HepG2 (cell line): Measurements from ENCODE around the gene KCNK7. TPM values are rescaled to one million over a fixed set of nuclear protein-coding genes. Genes with fewer than 3 reads are reported as not detected.

Experiments
- GFI1 ChIP-seq: sonication (generic); formaldehyde crosslinking; IDR thresholded peaks from 2 replicates; pipeline ENCODE4 v1.5.0; 2020; ENCODE audit warnings: missing genetic modification reagents, mild to moderate bottlenecking, borderline replicate concordance
- KLF9 ChIP-seq: IDR thresholded peaks from 2 replicates; pipeline ENCODE4 v1.6.1; 2016; ENCODE audit warnings: low read depth
- SRSF4 ChIP-seq: fragments of 200-400 bp; formaldehyde crosslinking; IDR thresholded peaks from one replicate; pipeline ENCODE4 v1.6.1; 2018; ENCODE audit warnings: mild to moderate bottlenecking, low read depth, low read length, moderate library complexity; ENCODE audit not compliant: poor library complexity, severe bottlenecking
- TBX2 ChIP-seq: sonication (generic); formaldehyde crosslinking; IDR thresholded peaks from 2 replicates; pipeline ENCODE4 v1.5.0; 2020; ENCODE audit warnings: missing genetic modification reagents, mild to moderate bottlenecking, borderline replicate concordance
- XBP1 ChIP-seq: sonication (generic); formaldehyde crosslinking; IDR thresholded peaks from 2 replicates; pipeline ENCODE4 v1.5.0; 2020; ENCODE audit warnings: missing genetic modification reagents
- YEATS2 ChIP-seq: sonication (generic); formaldehyde crosslinking; IDR thresholded peaks from 2 replicates; pipeline ENCODE4 v1.4.0; 2020; ENCODE audit warnings: missing genetic modification reagents, borderline replicate concordance
- ZMYM3 ChIP-seq: sonication (generic); formaldehyde crosslinking; IDR thresholded peaks from 2 replicates; pipeline ENCODE4 v1.5.1; 2020; ENCODE audit warnings: mild to moderate bottlenecking, missing genetic modification reagents
- ZNF33A ChIP-seq: sonication (generic); formaldehyde crosslinking; IDR thresholded peaks from 2 replicates; pipeline ENCODE4 v1.5.1; 2020; ENCODE audit warnings: missing genetic modification reagents, mild to moderate bottlenecking, moderate library complexity, borderline replicate concordance
- ZNF567 ChIP-seq: sonication (generic); formaldehyde crosslinking; IDR thresholded peaks from 2 replicates; pipeline ENCODE4 v1.8.1; 2023; ENCODE audit warnings: mild to moderate bottlenecking, missing genetic modification reagents, borderline replicate concordance
- ZNF891 ChIP-seq: sonication (generic); formaldehyde crosslinking; IDR thresholded peaks from 2 replicates; pipeline ENCODE4 v1.5.0; 2020; ENCODE audit warnings: mild to moderate bottlenecking, missing genetic modification reagents
- polyA plus RNA-seq, 8 experiments: library from polyadenylated mRNA; depleted of rRNA in 3 of 8; stranded (reverse) in 7 of 8; unstranded in 1 of 8; fragments of >200 nt; fragmentation: Illumina TruSeq in 4 of 8; extraction: Trizol in 4 of 8; gene quantifications; 2 replicates each; pipeline versions ENCODE4 v1.2.1 to v1.2.3, GENCODE V29; 2011 to 2016; ENCODE audit warnings: low read depth in 4 of 8, missing spikeins in 1 of 8, mixed read lengths in 1 of 8; ENCODE audit not compliant: insufficient read depth in 1 of 8
- total RNA-seq, 5 experiments: library from RNA; depleted of rRNA; stranded (reverse); fragments of >200 nt; fragmentation: Illumina TruSeq; extraction: Trizol; gene quantifications; 2 replicates each; pipeline ENCODE4 v1.2.3, GENCODE V29; 2016; ENCODE audit warnings: low read depth in 1 of 5
- TF ChIP-seq, protein P1 (sequence below): IDR thresholded peaks from 2 replicates; pipeline ENCODE4 v1.6.1; 2016; ENCODE audit warnings: missing genetic modification reagents, missing compliant biosample characterization
- TF ChIP-seq, protein P2 (sequence below), 2 experiments: sonication (generic) in 1 of 2; formaldehyde crosslinking in 1 of 2; IDR thresholded peaks; 2 replicates each; pipeline versions ENCODE4 v1.4.0 to v1.6.1; 2018 to 2020; ENCODE audit warnings: missing genetic modification reagents in 2 of 2, borderline replicate concordance in 1 of 2, low read depth in 1 of 2, mild to moderate bottlenecking in 1 of 2, missing biosample characterization in 1 of 2
- TF ChIP-seq, protein P3 (sequence below): sonication (generic); formaldehyde crosslinking; conservative IDR thresholded peaks from 2 replicates; pipeline ENCODE4 v1.4.0; 2020; ENCODE audit warnings: mild to moderate bottlenecking, missing genetic modification reagents, moderate library complexity
- TF ChIP-seq, protein P4 (sequence below): sonication (generic); formaldehyde crosslinking; IDR thresholded peaks from 2 replicates; pipeline ENCODE4 v1.4.0; 2020; ENCODE audit warnings: missing genetic modification reagents
- TF ChIP-seq, protein P5 (sequence below): sonication (generic); formaldehyde crosslinking; IDR thresholded peaks from 2 replicates; pipeline ENCODE4 v1.8.1; 2023; ENCODE audit warnings: mild to moderate bottlenecking, moderate library complexity, missing genetic modification reagents
- TF ChIP-seq, protein P6 (sequence below): sonication (generic); formaldehyde crosslinking; IDR thresholded peaks from 2 replicates; pipeline ENCODE4 v1.9.0; 2022; ENCODE audit warnings: low read depth, missing genetic modification reagents

KCNK7 gene
- total and polyA plus RNA-seq, 2 of the 13 experiments (the other 11 are each of a cell fraction or from before 2014, with no cell fraction given): 0.11 TPM; not detected in 1

DNA sequence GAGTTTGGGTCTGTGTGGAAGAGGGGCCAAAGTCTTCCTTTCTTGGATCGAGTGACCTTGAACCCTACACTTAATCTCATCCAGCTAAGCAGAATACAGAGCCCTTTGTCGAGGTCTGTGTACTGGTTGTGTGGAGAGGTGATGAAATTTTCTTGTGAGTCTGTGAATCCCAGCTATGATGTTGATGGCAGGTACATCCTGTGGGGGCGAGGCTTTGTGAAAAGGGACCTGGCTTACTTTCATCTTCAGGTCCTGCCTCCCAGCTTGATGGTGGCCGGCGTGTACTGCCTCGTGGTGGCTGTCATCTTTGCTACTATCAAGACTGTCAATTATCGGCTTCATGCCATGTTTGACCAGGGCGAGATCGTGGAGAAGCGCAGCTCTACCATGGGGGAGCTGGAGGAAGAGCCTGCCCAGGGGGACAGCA is 21.0 kb upstream of the KCNK7 start (continued):
- TF ChIP-seq, protein P1, sequence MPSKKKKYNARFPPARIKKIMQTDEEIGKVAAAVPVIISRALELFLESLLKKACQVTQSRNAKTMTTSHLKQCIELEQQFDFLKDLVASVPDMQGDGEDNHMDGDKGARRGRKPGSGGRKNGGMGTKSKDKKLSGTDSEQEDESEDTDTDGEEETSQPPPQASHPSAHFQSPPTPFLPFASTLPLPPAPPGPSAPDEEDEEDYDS: no peak
- no peak for TF ChIP-seq KLF9 (CRISPR knock-in tag)
- TF ChIP-seq TBX2 (CRISPR knock-in tag): no peak
- TF ChIP-seq, protein P2, sequence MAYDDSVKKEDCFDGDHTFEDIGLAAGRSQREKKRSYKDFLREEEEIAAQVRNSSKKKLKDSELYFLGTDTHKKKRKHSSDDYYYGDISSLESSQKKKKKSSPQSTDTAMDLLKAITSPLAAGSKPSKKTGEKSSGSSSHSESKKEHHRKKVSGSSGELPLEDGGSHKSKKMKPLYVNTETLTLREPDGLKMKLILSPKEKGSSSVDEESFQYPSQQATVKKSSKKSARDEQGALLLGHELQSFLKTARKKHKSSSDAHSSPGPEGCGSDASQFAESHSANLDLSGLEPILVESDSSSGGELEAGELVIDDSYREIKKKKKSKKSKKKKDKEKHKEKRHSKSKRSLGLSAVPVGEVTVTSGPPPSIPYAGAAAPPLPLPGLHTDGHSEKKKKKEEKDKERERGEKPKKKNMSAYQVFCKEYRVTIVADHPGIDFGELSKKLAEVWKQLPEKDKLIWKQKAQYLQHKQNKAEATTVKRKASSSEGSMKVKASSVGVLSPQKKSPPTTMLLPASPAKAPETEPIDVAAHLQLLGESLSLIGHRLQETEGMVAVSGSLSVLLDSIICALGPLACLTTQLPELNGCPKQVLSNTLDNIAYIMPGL (CRISPR knock-in tag; IDR thresholded peaks at IDR 0.05; ENCODE audit: borderline replicate concordance in 1 of 2, low read depth in 1 of 2): no peak
- TF ChIP-seq ZNF891 (CRISPR knock-in tag): no peak
- TF ChIP-seq, protein P3, sequence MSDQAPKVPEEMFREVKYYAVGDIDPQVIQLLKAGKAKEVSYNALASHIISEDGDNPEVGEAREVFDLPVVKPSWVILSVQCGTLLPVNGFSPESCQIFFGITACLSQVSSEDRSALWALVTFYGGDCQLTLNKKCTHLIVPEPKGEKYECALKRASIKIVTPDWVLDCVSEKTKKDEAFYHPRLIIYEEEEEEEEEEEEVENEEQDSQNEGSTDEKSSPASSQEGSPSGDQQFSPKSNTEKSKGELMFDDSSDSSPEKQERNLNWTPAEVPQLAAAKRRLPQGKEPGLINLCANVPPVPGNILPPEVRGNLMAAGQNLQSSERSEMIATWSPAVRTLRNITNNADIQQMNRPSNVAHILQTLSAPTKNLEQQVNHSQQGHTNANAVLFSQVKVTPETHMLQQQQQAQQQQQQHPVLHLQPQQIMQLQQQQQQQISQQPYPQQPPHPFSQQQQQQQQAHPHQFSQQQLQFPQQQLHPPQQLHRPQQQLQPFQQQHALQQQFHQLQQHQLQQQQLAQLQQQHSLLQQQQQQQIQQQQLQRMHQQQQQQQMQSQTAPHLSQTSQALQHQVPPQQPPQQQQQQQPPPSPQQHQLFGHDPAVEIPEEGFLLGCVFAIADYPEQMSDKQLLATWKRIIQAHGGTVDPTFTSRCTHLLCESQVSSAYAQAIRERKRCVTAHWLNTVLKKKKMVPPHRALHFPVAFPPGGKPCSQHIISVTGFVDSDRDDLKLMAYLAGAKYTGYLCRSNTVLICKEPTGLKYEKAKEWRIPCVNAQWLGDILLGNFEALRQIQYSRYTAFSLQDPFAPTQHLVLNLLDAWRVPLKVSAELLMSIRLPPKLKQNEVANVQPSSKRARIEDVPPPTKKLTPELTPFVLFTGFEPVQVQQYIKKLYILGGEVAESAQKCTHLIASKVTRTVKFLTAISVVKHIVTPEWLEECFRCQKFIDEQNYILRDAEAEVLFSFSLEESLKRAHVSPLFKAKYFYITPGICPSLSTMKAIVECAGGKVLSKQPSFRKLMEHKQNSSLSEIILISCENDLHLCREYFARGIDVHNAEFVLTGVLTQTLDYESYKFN (CRISPR knock-in tag): peak; percentile 76
- peak; percentile 91; the same call in 1 of the 2 replicates for TF ChIP-seq GFI1 (CRISPR knock-in tag)
- TF ChIP-seq ZNF33A: no peak
- TF ChIP-seq, protein P4, sequence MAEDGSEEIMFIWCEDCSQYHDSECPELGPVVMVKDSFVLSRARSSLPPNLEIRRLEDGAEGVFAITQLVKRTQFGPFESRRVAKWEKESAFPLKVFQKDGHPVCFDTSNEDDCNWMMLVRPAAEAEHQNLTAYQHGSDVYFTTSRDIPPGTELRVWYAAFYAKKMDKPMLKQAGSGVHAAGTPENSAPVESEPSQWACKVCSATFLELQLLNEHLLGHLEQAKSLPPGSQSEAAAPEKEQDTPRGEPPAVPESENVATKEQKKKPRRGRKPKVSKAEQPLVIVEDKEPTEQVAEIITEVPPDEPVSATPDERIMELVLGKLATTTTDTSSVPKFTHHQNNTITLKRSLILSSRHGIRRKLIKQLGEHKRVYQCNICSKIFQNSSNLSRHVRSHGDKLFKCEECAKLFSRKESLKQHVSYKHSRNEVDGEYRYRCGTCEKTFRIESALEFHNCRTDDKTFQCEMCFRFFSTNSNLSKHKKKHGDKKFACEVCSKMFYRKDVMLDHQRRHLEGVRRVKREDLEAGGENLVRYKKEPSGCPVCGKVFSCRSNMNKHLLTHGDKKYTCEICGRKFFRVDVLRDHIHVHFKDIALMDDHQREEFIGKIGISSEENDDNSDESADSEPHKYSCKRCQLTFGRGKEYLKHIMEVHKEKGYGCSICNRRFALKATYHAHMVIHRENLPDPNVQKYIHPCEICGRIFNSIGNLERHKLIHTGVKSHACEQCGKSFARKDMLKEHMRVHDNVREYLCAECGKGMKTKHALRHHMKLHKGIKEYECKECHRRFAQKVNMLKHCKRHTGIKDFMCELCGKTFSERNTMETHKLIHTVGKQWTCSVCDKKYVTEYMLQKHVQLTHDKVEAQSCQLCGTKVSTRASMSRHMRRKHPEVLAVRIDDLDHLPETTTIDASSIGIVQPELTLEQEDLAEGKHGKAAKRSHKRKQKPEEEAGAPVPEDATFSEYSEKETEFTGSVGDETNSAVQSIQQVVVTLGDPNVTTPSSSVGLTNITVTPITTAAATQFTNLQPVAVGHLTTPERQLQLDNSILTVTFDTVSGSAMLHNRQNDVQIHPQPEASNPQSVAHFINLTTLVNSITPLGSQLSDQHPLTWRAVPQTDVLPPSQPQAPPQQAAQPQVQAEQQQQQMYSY (CRISPR knock-in tag): no peak
- TF ChIP-seq, protein P5, sequence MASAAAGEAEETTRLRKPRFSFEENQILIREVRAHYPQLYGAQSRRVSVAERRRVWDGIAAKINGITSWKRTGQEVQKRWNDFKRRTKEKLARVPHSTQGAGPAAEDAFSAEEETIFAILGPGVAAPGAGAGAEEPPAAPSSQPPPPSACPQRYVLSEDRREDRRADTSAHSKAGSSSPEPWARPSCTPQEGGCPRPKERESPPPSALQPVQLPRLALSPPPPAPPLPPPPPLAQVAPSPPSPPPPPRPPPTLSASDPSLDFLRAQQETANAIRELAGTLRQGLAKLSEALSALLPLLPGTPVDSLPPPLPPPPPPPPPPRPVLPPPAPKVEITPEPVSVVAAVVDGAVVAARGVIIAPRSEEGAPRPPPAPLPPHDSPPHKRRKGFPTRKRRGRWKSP (CRISPR knock-in tag): no peak
- no peak for TF ChIP-seq ZMYM3 (CRISPR knock-in tag)
- TF ChIP-seq YEATS2 (CRISPR knock-in tag): no peak; the same call in 1 of the 2 replicates
- TF ChIP-seq ZNF567 (CRISPR knock-in tag): no peak
- TF ChIP-seq, protein P6, sequence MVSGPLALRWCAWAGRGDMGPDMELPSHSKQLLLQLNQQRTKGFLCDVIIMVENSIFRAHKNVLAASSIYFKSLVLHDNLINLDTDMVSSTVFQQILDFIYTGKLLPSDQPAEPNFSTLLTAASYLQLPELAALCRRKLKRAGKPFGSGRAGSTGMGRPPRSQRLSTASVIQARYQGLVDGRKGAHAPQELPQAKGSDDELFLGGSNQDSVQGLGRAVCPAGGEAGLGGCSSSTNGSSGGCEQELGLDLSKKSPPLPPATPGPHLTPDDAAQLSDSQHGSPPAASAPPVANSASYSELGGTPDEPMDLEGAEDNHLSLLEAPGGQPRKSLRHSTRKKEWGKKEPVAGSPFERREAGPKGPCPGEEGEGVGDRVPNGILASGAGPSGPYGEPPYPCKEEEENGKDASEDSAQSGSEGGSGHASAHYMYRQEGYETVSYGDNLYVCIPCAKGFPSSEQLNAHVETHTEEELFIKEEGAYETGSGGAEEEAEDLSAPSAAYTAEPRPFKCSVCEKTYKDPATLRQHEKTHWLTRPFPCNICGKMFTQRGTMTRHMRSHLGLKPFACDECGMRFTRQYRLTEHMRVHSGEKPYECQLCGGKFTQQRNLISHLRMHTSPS (CRISPR knock-in tag): no peak
- TF ChIP-seq XBP1 (CRISPR knock-in tag): no peak
- TF ChIP-seq SRSF4: no peak
